Urothelium cell line (cell line): ENCODE data around the gene EOGT.
A peak's percentile ranks its signal among the peaks of the same experiment; 100 is the strongest.

Experiments
- DNase-seq: peaks from one replicate; pipeline ENCODE4 v3.0.0; 2011; ENCODE audit warnings: low spot score, mixed read lengths
- FAIRE-seq: peaks from 2 replicates; lab custom pipeline; 2011; peaks lifted over from hg19 to GRCh38; lab: Jason Lieb, UNC

EOGT gene

DNA sequence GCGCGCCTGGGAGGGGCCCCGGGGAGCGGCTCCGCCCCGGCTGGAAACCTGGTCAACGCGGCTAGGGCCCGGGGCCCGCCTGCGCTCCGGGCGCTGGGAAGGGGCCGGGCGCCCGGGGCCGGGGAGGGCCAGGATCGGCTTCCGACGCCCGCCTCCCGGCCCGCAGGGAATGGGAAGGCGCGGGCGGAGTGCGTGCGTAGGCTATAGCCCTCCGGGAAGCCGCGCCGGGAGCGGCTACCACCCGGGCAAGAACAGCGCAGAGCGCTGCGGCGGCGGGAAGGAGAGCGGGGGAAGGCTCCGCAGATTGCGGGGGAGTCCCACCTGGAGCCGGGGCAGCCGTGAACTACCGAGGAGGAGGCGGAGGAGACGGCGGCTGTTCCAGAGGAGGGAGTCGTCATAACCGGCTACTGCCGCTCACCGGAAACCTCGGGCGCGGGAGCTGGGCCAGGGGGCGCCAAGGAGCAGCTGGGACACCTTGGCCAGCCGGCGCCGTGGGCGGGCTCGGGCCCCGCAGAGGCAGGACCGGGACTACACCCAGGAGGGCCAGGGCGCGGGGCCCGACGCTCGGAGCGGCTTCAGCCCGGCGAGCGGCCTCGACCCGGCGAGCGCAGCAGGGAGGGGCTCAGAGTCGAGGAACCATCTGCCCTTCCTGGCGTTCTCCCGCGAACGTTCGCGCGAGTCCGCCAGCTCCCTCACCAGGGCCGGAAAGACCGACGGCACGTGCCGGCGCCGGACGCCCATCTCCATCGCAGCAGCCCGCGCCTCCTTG, at the start of gene EOGT:
EOGT (minus strand) TSS at position 432 of the 769 bp plus-strand sequence. CDS start 3,838 bp downstream, outside the sequence.
- DNase-seq (peak; percentile 94), FAIRE-seq (no peak)

DNA sequence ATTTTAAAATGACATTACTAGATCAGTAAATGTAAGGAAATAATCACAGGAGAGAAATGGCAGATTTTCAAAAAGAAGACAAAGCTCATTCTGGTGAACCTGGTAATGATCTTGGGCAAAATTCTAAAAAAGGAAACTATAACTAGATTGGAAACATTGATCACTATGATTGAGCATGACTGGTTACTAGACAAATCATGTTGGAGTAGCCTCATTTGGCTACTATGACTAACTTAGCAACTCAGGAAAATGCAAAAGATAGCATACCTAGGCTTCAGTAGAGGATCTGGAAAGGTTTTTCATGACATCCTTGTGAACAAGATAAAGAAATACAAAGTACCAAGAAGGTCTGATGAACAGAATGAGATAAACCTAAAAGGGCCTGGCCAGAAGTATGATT, 46.2 kb upstream of the EOGT start:
- DNase-seq, result no peak
- FAIRE-seq, result no peak

DNA sequence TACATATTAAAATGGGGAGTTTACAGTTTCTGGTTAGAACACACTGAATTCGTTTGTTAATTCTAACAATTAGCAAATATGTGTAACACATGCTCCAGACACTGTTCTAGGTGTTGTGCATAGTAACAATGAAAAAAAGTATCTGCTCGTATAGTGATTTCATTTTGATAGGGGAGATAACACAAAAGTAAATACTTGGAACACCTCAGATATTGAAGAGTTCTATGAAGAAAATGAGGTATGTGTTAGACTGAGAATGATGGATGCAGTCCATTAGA, 45.4 kb upstream of the EOGT start:
- FAIRE-seq (no peak), DNase-seq (no peak)

DNA sequence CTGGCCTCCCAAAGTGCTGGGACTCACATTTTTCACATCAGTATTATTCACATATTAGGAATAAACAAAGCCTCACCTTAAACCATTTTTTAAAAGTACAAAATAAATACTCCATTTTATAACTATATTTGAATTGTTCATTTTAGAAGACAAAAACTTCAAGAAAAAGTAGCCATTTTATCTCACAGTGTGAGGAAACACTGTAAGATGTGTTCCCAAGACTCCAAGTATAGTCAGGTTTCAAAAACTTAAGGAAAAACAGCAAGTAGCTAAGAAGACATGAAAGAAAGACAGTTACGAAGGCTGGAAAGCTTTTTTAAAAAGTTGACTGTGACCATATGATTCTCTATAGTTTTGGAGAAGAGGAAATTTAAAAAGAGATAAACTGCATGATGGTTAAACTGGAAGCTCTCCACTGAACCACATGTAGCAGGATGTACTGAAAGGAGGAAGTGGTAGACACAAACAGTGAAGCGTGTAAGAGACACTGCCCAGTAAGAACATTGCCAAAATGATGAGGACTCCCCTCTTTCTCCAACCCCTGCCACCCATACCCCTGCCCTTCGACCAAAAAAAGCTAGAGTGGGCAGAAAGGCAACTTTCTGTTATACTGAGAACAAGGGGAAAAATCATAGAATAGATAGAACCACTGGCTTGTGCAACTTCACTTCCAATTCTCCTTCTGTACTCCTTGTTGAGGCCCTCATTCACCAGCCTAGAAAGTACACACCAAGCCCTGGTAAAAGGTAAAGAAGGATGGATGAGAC, 44.9 kb upstream of the EOGT start:
- DNase-seq (no peak), FAIRE-seq (no peak)

DNA sequence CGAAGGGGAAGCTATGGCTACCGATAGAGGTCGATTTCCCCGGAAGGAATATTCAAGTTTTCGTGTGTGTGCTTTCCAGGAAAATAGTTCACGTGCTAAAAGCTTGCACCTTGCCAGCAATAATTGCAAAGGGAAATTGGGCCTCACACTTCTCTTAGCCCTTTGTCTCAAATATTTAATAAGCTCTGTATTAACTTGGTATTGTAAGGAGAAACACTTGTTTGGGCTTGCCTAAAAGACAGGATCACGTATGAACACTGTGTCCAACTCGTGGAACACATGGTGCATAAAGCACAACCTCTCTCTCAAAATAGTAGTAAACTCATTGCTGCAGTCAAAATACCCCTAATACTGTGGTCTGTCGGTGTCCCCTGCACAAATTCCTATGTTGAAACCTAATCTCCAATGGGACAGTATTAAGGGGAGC, 39.0 kb upstream of the EOGT start:
- no peak for DNase-seq
- no peak for FAIRE-seq

DNA sequence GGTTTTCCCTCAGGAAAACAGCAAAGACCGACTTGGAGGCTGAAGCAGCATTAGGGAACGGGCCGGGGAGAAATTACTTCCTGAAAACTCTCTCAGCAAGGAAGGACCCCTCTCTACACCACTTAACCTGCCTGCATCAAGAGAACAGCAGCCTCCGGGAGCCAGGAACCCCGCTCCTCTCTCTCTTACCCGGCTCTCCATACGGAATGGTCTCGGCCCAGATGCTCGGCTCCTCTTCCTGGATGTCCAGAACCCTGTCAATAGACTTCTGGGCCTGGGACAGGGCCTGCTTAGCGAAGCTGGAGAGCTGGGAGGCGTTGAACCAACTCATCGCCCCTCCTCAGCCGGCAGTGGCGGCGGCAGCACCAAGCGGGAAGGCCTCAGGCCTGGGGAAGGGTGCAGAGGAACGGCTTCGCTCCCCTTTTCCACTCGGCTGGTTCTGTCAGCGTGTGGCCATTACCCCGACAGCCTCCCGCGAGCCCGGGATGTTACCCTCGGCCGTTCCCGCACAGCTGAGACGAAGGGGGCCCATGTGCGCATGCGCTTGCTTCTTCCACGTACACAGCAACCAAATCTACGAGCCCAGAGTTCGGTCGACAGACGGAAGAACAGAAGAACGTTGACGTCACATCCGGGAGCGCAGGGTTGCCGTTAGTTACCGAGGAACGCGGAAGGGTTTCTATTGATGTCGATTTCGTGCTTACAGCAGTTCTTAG, 38.4 kb upstream of the EOGT start, which contains the start of gene TMF1:
TMF1 (minus strand) TSS at position 578 of the 716 bp plus-strand sequence; CDS start at position 331, 247 bp downstream.
- DNase-seq (peak; percentile 97), FAIRE-seq (peak; percentile 97)

DNA sequence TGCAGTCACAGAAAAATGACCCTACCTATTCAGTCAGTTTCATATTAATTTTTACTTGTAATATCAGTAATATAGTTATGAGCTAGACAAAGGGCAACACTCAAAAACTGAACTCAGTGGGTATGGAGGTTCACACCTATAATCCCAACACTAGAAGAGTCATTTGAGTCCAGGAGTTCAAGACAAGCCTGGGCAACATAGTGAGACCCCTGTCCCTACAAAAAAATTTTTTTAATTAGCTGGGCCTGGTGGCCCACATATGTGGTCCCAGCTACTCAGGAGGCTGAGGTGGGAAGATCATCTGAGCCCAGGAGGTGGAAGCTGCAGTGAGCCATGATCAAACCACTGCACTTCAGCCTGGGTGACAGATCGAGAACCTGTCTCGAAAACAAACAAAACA, 35.5 kb upstream of the EOGT start:
- FAIRE-seq (no peak), DNase-seq (no peak)

DNA sequence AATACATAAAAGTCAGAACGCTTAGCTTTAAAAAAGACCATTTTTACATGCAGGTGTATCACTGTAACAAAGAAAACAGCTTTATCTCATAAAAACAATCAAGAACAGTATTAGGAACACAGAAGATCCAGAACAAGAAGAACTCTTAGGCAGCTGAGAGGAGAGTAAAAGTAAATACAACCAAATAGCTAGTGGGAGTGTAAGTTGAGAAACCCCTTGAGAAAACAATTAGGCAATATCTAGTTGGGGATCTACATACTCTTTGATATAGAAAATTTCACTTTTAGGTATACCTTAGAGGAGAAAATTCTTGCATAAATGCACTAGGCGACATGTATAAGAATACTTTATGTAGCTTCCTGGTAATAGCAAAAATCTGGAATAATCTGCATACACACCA, 31.1 kb upstream of the EOGT start:
- no peak for FAIRE-seq
- no peak for DNase-seq

DNA sequence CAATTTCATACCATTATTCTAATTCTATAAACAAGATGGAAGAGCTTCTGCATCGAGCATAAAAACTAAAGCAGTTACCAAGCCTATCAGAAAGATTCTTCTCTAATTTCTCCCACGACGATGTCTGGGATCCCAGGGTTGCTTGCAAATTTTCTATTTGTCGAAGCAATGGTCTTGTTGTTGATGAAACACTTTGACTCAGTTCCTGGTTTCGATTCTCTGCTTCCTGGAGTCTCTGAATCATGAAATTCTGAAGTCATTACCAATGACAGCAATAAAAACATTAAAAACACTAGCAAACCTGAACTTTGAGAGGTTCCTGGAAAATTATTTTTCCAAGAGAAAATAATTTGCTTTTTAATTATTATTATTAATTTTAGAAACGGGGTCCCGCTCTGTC, 20.0 kb upstream of the EOGT start:
- FAIRE-seq, result no peak
- no peak for DNase-seq

DNA sequence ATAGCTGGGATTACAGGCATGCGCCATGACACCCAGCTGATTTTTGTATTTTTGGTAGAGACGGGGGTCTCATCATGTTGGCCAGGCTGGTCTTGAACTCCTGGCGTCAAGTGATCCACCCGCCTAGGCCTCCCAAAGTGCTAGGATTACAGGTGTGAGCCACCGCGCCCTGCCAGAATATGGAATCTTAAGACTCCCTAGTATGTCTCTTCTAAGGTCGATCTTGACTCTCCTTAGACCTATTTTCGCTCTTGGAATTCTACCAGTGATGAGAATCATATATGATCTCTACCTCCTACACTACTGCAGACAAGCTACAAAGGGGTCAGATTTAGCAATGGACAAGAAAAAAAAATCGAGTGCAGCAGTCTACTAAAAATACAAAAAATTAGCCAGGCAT, 19.3 kb upstream of the EOGT start:
- no peak for FAIRE-seq
- DNase-seq, result no peak

DNA sequence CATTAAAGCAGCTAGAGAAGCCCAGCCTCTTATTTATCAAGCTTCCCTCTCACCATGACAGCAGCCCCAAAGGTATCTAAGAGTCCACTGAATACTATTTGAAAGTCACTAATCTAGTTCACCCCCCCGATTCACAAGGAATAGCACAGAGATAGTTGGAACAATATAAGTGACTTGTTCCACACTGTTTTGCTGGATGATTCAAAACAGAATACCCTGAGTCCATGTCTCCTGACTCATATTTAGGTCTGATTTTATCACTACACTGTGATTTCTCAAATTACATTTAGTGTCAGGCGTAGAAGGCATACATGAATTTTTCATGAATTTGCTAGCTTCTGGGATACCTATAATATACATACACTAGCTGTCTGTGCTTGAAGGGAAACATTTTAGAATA, 18.7 kb upstream of the EOGT start:
- no peak for DNase-seq
- FAIRE-seq, result no peak

DNA sequence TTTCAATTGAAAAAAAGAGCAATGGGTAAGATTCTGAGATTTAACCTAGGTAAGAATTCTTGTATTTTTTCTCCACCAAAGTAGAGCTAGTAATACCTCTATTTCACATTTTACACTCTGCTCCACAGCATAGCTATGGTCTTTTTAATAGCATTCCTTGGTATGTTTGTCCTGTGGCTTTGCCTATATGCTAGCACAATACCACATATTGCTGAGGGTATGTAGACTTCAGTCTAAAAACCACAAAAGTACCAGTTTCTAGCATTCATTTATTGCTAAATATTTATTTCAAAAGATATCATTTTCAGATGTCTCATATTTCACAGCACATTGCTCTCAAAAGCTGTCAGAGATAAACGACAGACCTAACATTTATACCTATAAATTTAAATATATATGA, 18.2 kb upstream of the EOGT start:
- FAIRE-seq, result no peak
- no peak for DNase-seq

DNA sequence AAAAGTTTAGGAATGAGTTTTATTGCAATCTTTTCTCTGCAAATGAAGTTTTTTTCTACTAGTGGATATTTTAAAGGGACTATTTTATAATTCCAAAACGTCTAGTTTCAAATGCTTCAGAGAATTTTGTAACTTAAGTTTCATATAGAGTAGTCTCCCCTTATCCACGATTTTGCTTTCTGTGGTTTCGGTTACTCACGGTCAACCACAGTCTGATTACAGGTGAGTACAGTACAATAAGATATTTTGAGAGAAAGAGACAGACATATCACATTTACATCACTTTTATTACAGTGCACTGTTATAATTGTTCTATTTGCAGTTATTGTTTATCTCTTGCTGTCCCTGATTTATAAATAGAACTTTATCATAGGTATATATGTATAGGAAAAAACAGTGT, 7.4 kb upstream of the EOGT start:
- FAIRE-seq, result no peak

DNA sequence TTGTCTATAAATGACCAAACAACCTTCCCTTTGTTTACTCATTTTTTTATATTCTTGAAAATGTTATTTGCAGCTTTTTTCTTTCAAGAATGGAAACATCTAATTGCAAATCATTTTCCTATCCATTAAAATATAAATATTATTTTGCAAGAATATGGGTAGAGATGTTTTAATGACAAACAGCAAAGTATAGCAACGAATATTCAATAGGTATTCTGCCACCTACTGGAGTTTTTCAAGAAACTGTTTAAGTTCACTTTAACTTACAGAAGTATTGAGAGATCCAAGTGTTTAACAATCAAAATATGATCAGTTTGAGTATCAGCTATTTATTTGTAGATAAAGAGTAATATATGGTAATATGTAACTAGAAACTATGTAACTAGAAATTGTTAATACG, 6.9 kb upstream of the EOGT start:
- DNase-seq (no peak), FAIRE-seq (no peak)

More for the DNA sequence above, 7.4 kb upstream of the EOGT start:
- DNase-seq, result no peak

DNA sequence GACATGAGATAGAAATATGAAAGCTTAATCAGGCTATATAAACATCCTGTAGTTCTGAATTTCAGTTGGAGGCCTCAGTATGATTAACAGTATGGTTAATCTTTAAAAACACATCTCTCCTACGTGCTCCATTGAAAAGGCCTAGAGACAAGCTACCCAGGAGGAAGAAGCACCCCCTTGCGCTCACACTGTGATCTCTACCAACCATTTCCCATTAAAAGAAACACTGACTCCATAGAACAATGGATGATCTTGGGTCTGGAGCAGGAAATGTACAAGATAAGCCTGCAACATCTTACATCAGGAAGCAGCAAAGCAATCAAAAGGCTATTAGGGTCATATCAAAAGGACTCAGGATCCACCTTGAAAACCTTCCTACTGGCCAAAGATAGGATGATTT, 3.4 kb upstream of the EOGT start:
- FAIRE-seq, result no peak
- DNase-seq, result no peak

DNA sequence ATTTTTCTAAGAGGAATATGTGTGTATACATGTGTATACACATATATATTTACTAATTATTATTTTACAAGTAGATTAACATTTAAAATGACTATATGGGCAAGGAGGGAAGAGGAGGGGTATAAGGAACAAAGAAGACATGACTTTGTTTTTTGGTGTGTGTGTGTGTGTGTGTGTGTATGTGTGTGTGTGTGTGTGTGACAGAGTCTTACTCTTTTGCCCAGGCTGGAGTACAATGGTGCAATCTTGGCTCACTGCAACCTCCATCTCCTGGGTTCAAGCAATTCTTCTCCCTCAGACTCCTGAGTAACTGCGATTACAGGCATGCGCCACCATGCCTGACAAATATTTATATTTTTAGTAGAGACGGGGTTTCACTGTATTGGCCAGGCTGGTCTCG, 2.6 kb upstream of the EOGT start:
- no peak for FAIRE-seq
- no peak for DNase-seq

DNA sequence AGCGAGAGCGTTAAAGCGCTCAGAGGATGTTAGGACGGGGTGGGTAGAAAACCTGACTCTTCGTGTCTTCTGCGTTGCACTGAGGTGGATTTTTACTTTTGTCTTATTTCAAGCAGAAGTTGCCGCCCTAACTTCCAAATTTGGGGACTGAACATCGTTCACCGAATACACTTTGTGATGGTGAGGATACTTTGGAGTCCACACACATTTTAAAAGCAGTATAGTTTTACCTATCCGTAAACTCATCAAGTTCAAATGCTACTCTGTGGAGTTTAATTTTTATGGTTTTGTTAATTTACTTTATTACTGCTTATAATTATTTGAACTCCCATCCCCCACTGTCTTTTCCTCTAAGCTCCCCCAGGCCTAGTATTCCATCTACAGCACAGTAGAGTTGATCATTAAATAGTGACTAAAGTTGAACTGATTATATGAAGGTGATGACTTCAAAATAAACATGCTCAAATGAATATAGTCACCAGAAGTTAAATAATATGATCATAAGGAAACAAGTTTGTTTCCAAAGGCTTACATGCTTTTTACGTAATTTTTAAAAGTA, 617 bp upstream of the EOGT start:
- no peak for DNase-seq
- no peak for FAIRE-seq

DNA sequence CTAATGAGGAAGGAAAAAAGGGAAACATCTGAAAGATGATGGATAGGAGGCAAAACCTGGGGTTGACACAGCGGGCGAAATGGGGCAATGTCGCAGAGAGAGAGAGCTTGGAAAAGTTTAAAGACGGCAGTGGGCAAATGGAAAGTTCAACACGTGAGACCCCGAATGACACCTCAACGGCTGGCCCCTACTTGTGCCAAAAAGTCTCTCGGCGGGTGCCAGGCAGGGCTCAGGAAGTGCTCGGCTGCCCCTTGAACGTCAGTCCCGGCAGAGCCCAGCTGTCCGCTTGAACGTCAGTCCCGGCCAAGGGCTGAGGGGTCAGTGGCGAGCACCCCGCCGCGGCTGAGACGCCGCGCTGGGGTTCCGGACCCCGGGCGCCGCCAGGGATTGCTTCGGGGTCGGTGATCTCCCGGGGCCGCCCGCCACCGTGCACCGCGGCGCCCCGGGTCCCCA, 658 bp downstream of the EOGT start:
- FAIRE-seq (no peak), DNase-seq (peak; percentile 67)

DNA sequence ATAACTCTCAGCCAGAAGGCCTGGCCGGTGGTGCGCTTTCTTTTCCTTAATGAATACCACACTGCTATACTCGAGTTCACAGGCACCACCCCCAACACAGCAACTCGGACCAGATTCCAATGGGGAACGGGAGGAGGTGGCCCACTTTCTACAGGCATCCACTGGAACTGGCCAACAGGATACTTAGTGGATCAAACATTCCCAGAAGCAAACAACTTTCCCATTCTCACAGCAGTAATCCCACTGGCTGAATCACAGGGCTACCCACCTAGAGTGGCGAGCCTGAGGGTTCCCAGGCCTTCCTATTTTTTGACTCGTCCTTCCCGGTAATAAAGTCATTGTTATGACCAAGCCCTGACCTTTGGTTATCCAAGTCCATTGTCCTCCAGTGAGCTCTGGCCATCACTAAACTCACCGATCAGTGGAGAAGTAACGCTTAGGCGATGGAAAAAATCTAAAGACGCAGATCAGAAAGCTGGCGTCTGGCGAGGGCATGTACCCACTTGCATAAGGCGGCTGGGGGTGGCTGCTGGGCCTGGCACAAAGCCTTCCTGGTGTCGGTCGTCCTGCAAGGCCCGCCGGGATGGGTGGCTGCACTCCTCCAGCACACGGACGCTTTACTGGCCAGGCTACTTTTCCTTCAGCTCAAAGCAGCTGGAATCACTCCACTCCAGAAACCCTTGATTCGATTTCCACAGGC, 1.2 kb downstream of the EOGT start:
- FAIRE-seq (no peak), DNase-seq (peak; percentile 23)

DNA sequence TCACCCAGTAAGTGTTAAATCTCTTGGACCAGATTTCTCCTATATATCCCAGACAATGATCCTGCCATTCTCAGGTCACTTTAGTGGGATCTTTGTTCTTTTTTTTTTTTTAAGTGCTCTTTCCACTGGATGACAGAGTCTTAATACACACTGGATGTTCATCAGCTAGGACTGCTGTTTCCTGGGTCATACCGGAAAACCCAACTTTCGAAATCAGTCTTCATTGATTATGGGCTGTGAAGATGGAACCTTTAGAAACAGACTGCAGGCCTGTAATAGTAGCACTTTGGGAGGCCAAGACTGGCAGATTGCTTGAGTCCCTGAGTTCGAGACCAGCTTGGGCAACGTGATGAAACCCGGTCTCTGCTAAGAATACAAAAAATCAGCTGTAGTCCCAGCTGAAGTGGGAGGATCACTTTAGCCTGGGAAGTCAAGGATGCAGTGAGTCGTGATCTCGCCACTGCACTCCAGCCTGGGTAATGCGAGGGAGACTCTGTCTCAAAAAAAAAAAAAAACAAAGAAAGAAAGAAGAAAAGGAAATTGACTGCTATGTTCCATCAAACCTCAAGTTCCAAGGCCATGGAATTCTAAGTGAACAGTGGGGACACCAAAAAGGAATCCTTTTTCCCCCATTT, 2.3 kb downstream of the EOGT start:
- no peak for DNase-seq
- no peak for FAIRE-seq
